ENCODE results near the gene C5orf22.

DNA sequence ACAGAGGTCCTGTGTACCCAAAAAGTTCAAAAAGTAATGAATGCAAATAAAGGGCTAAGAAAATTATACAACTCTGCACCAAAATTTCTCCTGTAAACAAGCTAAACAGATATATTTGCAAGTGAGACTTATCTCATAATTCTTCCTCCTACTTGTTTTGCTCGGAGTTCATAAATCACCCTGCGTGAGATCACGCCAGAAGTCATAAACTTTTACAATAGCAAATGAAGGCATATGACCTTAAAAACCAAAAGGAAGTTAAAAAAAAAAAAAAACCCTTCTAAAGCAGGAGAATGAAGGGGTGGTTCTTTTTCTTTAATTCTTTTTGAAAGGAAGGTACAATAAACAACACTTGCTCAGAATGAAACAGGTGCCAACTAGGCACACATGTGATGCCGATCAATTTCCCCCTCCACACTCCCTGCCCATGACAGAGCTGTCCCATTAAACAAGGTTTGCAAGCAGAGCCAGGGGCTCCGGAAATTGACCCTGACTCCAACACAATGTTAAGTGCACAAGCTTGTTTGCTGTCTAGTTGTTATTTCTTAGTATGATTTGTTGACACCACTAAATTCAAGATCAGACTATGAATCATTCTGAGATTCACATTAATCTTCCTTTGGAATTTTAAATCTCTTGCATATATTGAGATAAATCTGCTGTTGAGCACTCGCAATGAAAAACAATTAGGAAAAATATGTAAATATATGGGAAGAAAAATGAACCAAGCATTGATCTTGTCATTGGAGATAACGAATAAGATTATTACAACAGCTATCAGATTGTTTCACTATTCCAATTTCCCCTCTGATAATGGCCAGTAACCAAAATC is 46.5 kb upstream of the C5orf22 start:
- TF ChIP-seq, protein P1, sequence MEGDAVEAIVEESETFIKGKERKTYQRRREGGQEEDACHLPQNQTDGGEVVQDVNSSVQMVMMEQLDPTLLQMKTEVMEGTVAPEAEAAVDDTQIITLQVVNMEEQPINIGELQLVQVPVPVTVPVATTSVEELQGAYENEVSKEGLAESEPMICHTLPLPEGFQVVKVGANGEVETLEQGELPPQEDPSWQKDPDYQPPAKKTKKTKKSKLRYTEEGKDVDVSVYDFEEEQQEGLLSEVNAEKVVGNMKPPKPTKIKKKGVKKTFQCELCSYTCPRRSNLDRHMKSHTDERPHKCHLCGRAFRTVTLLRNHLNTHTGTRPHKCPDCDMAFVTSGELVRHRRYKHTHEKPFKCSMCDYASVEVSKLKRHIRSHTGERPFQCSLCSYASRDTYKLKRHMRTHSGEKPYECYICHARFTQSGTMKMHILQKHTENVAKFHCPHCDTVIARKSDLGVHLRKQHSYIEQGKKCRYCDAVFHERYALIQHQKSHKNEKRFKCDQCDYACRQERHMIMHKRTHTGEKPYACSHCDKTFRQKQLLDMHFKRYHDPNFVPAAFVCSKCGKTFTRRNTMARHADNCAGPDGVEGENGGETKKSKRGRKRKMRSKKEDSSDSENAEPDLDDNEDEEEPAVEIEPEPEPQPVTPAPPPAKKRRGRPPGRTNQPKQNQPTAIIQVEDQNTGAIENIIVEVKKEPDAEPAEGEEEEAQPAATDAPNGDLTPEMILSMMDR (IDR thresholded peaks at IDR 0.05; ENCODE audit: low read depth, low read length) = no peak
- TF ChIP-seq MYC (IDR thresholded peaks at IDR 0.05; ENCODE audit: low read depth, low read length) (no peak), POLR2A (IDR thresholded peaks at IDR 0.05; ENCODE audit: extremely low read depth, insufficient read length) (no peak)
